8988T (cell line): ENCODE data around the gene ST8SIA6.
"Not testable (repeated sequence)": the region's sequence is repeated elsewhere in the genome, so short reads cannot be mapped to it uniquely, and the experiment has no call there.

Experiments
- DNase-seq: peaks from one replicate; pipeline ENCODE4 v3.0.0; 2011

Gene ST8SIA6

GRCh38 chr10:17456032-17456548, 1.7 kb upstream of the ST8SIA6 start:
- no peak for DNase-seq

- no peak for DNase-seq
These were observed 673 bp upstream of the ST8SIA6 start for GRCh38 chr10:17455015-17455520.

DNA sequence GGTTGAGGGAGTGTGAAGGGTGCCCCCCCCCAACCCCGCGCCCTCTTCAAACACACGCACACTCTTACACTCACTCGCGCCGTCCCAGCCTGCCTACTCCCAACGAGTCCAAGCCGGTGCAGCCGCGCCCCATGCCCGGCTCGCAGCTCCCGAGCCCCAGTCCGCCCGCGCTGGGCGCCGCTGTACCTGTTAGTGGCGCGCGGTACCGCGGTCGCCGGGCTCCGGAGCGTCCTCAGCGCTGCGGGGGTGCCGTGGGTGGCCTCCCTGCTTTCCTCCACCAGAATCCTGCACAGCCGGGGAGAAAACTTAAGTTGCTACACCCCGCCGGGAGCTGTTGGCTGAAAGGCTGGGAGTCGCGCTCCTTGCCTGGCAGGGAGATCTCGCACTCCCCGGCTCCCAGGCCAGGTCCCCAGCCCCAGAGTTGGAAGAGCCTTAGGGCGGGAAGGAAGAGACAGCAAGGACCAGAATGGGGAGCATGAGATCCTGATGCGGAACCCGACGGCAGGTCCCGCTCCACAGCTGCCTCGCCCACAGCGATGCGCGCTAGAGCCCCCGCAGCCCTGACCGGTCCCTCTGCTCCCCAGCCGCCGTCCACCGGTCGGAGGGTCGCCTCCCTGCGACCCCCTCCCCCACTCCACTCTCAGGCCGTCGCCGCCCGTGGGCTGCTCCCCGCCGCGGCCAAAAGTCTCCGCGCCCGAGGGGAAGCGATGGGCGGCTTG, 863 bp downstream of the ST8SIA6 start:
- DNase-seq: peak; percentile 50

DNA sequence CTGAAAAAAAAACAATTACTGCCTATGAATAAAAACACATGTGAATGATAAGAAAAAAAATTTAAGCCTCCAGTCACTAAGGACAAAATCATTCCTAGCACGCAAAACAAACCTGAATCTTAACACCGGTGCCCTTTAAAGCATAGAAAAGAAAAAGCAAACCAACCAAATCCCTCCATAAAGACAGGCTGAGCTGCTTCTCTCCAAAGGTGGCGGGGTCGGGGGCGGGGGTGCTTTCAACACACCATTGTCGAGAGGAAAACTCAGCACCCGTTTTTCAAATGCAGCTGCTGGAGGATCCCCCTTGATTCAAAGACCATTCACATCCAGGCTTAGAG, 1.4 kb downstream of the ST8SIA6 start:
- no peak for DNase-seq

DNA sequence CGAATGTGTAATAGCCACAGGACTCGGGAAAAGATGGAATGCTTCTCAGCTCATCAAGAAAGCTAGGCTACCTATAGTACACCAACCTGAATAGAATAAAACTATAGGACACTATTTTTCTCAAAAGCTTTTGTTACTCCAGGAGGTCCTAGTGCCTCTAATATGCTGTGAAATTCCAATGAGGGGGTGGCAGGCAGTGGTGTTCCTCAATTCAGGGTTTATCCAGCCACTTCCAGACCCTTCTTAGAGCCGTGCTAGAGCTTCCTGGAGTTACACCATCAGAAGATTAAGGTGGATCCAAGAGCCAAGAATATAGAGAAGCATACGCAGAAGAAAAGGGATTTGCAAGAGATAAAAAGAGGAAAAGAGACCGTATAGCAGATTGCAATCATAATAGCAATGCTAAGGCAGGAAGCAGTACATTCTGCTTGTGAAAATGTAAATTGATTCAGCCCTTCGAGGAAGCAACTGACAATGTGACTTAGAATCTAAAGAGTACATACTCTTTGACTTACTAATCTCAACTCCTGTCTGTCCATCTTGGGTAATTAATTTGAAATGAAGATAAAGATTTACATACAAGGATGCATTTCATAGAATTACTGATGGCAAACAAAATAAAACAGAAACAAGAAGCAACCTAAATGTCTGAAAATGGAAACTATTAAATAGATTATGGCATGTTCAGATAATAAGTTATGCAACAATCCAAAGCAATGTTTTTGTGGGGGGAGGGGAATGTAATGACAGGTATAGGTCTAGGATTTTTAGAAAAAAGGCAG, 2.1 kb downstream of the ST8SIA6 start:
- DNase-seq: no peak

- DNase-seq: no peak
These were observed 4.4 kb downstream of the ST8SIA6 start for GRCh38 chr10:17450024-17450423.

DNA sequence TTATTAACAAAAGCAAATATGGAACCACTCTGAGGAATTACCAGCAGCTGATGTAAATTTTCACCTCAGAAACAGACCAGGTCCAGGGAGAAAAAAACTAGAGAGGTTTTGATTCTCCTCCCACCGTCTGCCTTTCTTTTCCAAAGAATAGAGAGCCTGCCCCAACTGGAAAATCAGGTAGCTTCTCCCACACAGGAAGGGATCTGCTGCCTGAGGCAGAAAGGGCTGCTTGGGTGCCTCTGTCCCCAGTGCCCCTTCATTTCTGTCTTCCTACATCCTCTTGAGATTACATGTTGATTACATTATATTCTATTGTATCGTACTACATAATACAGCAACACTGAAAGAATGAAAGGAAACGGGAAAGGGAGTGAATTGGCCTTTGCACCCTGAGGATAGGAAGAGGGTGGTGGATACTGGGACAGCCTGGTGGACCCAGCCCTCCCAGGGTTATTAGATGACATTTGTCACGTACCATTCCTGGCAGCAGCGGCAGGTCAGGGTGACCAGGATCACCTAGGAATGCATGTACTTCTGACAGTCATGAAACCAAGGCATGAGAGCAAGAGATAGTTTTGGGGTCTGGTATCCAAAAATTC, 8.9 kb downstream of the ST8SIA6 start:
- no peak for DNase-seq

- DNase-seq: no peak
These were observed 10.0 kb downstream of the ST8SIA6 start for GRCh38 chr10:17444388-17444714.

GRCh38 chr10:17443707-17444387, 10.5 kb downstream of the ST8SIA6 start:
- DNase-seq: no peak

GRCh38 chr10:17438583-17438982, 15.8 kb downstream of the ST8SIA6 start:
- DNase-seq: no peak

DNA sequence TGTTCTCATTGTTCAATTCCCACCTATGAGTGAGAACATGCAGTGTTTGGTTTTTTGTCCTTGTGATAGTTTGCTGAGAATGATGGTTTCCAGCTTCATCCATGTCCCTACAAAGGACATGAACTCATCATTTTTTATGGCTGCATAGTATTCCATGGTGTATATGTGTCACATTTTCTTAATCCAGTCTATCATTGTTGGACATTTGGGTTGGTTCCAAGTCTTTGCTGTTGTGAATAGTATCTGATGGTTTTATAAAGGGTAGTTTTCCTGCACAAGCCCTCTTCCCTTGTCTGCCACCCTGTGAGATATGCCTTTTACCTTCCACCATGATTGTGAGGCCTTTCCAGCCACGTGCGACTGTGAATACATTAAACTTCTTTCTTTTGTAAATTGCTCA, 17.8 kb downstream of the ST8SIA6 start:
- not testable (repeated sequence) for DNase-seq

DNA sequence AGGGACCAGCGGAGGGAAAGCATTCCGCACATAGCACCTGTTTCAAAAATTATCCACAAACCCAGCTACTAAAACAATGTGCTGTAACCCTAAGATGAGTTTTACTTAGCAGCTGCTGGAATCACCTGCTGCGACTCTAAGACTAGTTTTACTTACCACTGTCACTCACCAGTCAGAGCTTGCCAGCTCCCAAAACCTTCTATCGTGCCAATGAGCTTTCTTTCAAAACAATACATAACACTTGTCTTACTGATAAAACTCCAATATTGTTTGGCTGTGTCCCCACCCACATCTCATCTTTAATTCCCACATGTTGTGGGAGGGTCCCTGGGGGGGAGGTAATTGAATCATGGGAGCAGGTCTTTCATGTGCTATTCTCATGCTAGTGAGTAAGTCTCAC, 18.4 kb downstream of the ST8SIA6 start:
- no peak for DNase-seq

GRCh38 chr10:17435187-17435586, 19.2 kb downstream of the ST8SIA6 start:
- no peak for DNase-seq

DNA sequence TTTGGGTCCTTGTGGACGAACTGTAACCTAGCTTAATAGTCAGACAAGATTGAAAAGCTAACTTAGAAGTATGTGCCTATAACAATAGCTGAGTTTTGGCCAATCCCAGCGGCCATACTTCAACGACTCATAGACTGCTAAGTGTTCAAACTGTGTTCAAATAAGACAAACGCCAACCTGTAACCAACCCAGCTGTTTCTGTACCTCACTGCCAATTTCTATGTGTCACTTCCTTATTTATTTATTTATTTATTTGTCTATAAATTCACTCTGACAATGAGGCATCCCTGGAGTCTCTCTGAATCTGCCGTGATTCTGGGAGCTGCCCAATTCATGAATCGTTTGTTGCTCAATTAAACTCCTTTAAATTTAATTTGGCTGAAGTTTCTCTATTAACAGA, 21.7 kb downstream of the ST8SIA6 start:
- DNase-seq: no peak

- DNase-seq: no peak
These were observed 22.5 kb downstream of the ST8SIA6 start for GRCh38 chr10:17431871-17432311.

DNA sequence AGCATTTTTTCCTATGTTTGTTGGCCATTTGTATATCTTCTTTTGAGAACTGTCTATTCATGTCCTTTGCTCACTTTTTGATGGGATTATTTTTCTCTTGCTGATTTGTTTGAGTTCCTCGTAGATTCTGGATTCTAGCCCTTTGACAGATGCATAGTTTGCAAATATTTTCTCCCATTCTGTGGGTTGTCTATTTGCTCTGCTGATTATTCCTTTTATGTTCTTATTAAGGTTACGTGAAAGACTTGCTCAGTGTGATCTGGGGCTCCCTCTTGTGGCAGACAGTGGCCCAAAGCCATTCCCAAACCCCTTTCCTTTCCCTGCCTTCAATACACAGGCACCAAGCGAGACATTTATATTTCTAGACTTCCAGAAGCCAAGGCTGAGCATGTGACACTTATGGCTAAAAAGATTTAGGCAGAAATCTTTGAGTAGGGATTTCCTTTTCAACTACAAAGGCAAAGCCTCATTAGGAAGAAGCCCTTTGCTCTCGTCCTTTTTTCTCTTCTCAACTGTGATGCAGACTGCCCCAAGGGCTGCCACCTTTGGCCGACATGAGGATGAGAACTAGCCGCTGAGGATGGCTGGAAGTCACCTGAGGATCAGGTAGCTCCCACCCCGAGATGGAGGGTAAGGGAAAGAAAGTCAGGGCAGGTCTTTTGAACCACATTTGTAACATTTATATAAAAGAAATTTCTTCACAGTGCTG, 23.6 kb downstream of the ST8SIA6 start:
- peak; percentile 31 for DNase-seq

- DNase-seq: no peak
These were observed 24.9 kb downstream of the ST8SIA6 start for GRCh38 chr10:17429490-17429889.

DNA sequence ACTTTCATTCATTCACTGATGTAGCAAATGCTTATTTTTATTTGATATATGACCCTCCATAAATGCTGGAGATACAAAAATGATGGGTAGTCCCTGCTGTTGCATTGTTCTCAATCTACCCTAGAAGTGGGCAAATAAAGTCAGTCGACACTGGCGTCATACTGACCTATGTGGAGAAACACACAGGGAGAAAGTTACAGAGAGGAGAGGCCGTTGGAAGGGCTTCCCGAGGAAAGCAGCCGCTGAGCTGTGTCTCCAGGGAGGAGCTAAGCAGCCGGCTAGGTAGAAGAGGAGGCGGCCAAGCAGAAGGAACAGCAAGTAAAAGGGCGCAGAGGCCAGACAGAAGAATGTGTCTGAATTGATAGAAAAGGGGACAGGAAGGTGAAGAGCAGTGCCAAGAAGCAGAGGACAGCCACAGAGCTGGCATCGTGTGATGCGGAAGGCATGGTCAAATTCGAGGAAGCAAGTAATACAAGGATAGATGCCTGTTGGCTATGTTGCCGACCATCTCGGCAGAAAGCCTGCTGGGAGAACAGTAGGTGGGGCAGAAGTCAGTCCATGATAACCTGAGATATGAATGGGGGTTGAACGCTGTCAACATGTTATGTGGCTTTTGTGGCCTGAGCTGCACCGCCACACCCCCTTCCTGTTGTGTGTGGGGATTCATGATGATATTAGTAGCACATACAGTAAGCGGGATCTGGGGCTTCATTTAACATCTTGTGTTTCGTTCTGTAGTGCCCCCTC, 25.9 kb downstream of the ST8SIA6 start:
- DNase-seq: no peak

DNA sequence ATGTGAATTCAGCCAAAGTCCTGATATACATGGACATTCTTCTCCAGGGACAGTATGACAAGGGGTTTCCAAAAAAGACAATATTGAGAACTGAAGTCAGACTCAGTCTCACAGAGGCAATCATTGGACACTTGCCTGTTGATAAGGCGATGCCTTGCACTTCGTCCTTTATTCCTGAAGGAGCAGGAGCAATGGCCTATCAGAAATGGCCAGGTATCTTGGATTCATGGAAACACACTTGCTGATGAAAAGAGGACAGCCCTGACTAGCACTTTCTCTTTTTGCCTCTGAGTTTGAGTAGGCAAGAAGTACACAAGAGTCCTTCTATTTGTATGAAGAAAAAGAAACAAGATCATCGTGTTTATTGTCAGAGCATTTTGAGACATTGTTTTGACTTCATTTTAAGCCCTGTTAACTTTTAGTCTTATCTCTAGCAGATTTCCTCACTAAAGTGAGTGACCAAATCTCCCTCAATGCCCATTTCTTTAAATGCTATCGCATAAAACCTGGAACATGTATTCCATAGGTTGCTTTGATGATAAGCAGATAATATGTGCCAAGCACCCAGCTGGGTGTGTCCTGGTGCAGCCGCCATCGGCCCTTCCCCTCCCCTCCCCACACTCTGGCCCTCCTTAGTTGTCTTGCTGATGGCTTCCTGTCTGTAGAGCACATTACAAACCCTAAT, 26.6 kb downstream of the ST8SIA6 start:
- DNase-seq: no peak

GRCh38 chr10:17427201-17427600, 27.2 kb downstream of the ST8SIA6 start:
- no peak for DNase-seq

- DNase-seq: no peak
These were observed 28.1 kb downstream of the ST8SIA6 start for GRCh38 chr10:17426263-17426750.
